ENCODE measurements around the gene THNSL1.

GRCh38 chr10:25039531-25039930, 23.1 kb downstream of the THNSL1 start:
- TF ChIP-seq CTCF (IDR thresholded peaks at IDR 0.05) = no peak
- TF ChIP-seq POLR2A (IDR thresholded peaks at IDR 0.05) = no peak
- TF ChIP-seq POLR2AphosphoS5 (IDR thresholded peaks at IDR 0.05; ENCODE audit: insufficient read depth in 1 of 2, low read depth in 1 of 2) = no peak

Data from vagina (tissue), 2 donors.